RCC 7860 (cell line): ENCODE results near the gene RSL24D1.
A peak's percentile ranks its signal among the peaks of the same experiment; 100 is the strongest.
"Not testable (repeated sequence)": the region's sequence is repeated elsewhere in the genome, so short reads cannot be mapped to it uniquely, and the experiment has no call there.

ENCODE experiments used
- DNase-seq: peaks from one replicate; pipeline ENCODE4 v3.0.0-alpha.2; 2015; ENCODE audit warnings: low spot score
- FAIRE-seq: peaks from 2 replicates; lab custom pipeline; 2012; peaks lifted over from hg19 to GRCh38; lab: Jason Lieb, UNC

RSL24D1 gene

DNA sequence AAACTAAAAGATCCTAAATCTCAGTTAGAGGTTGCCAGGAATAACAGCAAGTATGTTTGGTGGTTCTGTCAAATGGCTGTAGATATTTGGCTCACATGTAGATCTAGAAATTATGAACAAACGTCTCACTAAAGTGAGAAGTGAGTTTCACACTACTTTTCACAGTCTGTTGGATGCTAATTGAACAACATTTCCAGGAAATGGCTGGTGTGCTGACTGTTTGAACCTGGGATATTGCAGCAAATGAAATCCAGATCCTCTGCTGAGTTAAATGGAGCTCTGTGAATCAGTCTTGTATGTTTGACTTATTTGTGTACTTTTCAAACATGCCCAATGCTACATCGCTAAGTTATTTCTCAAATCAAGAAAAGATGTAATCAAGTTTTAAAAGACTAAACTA, 21.3 kb upstream of the RSL24D1 start:
- DNase-seq (no peak), FAIRE-seq (no peak)

DNA sequence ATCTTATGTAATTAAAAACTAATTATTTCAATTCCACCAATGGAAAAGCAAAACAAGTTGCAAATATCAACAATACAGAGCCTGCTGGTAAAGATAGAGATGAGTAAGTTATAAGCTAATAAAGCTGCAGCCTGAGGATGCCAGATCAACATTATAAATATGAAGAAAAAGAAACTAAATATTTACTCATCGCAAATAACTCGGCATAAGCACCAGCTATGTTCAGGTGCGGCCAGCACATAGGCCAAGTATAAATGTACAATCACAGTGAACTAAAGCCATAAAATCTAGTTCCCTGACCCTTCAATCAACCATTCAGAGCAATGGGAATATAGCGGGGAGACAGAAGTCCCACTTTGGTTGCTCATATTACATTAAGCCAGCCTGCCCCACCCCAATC, 7.7 kb upstream of the RSL24D1 start:
- no peak for FAIRE-seq
- no peak for DNase-seq

DNA sequence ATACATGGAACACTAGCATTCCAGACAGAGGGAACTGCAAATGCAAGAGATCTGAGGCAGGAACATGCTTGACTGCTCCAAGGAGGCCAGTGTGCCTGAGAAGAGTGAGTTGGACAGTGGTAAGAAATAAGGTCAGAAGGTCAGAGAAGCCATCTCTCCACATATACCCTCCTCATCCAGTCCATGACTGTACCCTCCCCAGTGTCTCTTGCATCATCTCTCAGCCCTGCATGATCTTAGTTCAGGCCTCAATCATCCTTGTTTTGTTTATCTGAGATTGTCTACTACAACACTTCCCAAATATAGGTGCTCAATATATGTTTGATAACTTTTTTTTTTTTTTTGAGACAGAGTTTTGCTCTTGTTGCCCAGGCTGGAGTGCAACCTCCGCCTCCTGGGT, 5.5 kb upstream of the RSL24D1 start:
- no peak for DNase-seq

DNA sequence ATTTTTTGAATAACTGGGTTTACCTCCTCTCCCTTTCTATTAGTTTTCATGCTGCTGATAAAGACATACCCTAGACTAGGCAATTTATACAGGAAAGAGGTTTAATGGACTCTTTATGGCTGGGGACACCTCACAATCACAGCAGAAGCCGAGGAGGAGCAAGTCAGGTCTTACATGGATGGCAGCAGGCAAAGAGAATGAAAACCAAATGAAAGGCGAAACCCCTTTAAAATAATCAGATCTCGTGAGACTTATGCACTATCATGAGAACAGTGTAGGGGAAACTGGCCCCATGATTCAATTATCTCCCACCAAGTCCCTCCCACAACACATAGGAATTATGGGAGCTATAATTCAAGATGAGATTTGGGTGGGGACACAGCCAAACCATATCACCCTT, 2.0 kb upstream of the RSL24D1 start:
- no peak for DNase-seq
- FAIRE-seq: no peak

More for the DNA sequence above, 5.5 kb upstream of the RSL24D1 start:
- FAIRE-seq: no peak

DNA sequence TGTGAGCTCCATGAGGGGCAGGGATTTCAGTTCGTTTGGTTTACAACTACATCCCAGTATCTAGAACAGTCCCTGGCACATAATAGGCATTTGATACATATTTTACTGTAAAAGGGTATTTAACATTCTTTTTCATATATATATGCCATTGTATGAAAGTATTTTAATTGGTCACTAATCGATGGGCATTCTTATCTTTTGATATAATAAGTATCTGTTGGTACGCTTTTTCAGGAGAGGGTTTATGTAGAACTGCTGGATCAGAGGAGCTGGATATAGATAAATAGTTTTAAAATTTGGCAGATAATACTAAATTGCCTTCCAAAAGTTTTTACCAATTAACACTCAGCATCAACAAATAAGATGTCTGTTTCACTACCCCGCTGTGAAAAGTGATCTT, 978 bp upstream of the RSL24D1 start:
- FAIRE-seq: no peak
- DNase-seq: no peak

DNA sequence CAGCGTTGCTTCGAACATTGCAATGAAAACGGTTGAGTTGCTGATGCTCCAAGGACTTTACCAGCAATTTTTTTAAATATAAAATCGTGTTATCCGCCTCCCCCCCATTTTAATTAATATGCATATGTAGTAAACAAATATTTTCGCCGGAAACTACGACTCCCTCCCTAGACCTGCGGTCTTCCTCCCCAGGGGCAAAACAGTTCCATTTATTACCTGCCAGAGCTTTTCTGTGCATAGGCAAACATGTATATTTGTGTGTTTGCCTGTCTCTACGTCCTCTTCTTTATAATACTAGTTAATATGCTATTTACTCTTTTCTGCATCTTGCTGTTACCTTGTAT, 593 bp upstream of the RSL24D1 start:
- FAIRE-seq: no peak
- no peak for DNase-seq

DNA sequence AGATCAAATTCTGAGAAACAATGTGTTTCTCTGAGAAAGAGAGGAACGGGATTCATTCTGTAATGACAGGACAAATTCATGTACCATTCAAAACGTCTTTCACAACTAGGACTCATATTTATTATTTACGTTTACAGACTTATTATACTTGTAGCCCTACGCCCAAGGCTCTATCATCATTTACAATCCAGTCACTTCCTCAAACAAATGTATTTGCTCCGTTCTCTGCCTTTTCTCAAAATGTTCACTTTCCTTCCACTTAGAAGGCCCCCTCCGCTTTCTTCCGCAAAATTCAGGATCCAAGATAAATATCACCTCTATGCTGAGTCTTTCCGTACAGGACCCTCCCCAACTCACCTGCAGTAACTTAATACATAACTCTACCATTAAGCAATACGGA, 745 bp downstream of the RSL24D1 start:
- FAIRE-seq: no peak
- no peak for DNase-seq

DNA sequence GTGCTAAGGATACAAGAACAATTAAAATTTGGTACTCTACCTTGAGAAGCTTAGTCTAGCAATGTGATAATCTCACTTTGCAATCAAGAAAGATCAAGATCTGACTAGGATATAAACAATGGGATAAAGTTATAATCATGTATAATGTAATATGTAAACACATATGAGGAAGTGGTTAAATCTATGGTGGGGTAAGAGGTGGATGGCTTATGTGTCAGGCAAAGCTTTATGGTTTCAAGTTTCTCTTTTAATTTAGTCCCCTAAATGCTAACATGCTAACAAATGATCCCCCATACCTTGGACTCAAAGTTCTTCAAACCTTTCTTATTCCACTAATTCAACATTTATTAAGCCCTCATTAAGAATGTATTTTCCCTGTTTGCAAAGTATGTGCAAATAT, 2.5 kb downstream of the RSL24D1 start:
- DNase-seq: no peak
- no peak for FAIRE-seq

DNA sequence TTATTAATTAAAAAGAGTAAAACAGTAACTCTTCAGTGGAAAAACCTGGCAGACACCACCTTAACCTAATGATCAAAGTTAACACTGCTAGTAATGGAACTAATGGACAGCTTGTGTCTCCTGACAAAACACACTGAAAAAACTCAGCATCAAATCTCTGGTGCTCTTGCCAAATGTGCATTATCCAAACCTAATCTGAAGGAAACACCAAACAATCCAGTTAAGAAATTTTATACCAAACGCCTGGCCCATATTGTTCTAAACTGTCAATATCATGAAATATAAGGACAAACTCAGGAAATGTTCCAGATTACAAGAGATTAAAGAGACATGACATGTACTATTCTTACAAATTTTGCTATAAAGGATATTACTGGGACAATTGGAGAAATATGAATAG, 10.4 kb downstream of the RSL24D1 start:
- no peak for FAIRE-seq

DNA sequence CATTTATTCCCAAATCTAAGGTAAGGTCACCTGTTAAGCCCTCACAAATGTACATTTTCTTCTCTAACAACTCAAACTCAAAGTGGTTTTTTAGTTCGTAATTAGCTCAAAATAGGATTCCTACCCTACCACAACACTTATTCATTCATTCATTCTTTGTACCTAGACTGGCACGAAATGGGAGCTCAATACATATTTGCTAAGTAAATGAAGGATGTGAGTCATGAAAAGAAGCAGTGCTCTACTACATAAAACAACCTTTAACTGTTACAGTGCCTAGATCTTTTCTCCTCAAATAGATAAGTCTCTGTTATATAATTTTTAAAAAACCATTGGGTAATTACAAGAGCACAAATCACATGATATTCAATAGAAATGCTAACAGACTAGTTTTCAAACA, 13.1 kb downstream of the RSL24D1 start:
- FAIRE-seq (no peak), DNase-seq (no peak)

More for the DNA sequence above, 10.4 kb downstream of the RSL24D1 start:
- DNase-seq: no peak

DNA sequence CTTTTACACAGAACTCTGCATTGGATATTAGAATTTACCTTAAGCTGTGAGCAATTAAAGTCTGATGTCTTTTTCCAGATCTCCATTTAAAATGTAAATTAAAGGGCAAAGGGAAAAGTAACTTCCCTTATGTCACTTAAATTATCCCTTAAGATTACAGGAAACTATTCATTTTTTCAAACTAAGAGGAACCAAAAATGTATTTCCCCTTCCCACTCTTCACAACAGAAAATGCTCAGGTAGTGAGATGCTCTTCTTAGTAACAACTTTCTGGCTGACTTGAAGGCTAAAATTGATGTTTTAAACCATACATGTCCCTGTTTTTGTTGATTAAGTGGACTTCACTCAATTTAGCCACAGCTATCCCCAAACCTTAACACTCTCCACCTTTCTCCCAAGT, 17.6 kb downstream of the RSL24D1 start:
- no peak for FAIRE-seq
- DNase-seq: no peak

DNA sequence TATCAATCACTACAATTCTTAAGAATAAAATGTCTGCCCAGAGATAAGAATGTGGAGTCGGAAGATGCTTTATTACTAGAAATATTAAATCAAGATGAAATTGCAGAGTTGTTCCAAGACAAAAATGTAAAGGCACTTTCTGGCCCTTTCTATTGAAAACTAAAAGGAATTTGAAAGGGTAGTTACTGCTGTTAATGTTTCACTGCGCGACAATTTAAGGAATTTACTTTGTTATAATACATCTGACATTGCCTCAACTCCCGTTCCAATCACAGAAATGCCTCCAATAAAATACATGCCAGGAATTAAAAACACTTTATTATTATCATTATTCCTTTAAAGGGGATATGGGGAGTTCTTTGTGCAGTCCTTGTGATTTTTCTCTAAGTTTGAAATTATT, 26.4 kb downstream of the RSL24D1 start:
- no peak for FAIRE-seq
- DNase-seq: no peak

DNA sequence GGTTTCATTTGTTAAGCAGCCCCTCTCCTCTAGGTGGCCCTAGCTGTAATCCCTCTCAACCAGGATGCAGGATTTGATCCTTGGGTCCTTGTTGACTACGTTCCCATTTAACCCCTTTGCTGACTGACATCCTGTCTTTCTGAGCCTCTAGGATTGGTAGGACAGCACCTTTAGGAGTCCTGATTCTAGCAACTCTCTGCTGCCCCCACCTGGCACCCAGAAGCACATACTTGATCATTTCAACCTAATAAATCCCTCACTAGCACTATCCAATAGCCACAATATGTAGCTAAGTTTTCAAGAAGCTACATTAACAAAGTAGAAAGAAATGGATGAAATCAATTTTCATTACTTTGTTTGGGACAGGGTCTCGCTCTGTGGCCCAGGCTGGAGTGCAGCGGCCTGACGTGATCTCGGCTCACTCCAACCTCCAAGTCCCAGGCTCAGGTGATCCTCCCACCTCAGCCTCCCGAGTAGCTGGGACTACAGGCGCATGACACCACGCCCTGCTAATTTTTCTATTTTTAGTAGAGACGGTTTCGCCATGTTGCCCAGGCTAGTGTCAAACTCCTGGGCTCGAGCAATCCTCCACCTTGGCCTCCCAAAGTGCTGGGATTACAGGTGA, 28.3 kb downstream of the RSL24D1 start:
- DNase-seq (peak; percentile 66), FAIRE-seq (peak; percentile 46)

DNA sequence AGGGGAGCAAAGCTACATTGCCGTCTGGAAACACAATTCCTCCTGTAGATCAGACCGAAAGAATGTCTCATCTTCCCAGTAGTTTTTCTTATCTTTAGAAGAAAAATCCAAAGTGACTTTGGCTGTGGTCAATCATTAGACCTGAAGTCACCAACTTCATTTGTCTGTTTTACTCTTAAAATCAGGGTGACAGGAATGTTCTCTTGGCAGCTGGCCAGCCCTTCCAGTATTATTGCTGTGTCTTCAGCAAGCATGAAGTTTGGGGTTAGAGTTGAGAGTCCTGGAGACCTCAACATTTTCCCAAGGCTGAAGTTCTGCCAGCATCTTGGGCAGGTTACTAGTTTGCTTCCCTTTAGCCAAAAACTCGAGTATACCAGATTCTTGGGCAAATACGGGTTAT, 32.5 kb downstream of the RSL24D1 start:
- no peak for FAIRE-seq
- no peak for DNase-seq

DNA sequence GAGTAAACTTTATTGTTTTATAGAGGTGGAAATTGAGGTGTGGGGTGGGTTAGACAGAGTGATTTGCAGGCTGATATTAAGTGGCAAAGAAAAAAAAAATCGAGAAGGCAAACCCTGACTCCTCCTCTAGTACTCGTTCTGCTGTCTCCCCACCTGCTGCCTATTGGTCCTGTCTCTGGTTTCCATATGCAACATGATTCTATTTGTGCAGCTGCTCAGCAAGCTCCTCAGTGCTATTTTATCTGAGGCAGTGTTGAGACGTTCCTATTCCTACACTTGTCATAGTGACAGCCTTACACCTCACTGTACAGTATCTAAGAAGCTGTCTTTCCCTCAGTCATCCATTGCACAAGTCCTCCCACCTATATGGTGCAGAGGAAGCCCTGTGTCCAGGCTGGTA, 45.1 kb downstream of the RSL24D1 start:
- FAIRE-seq (no peak), DNase-seq (no peak)

DNA sequence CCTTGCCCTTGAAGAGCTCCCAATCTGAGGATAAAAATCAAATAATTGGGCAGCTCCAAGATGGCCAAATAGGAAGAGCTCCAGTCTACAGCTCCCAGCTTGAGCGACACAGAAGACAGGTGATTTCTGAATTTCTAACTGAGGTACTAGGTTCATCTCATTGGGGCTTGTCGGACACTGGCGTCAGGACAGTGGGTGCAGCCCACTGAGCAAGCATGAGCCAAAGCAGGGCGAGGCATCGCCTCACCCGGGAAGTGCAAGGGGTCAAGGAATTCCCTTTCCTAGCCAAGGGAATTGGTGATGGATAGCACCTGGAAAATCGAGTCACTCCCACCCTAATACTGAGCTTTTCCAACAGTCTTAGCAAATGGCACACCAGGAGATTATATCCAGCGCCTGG, 53.6 kb downstream of the RSL24D1 start:
- FAIRE-seq, DNase-seq: not testable (repeated sequence)

DNA sequence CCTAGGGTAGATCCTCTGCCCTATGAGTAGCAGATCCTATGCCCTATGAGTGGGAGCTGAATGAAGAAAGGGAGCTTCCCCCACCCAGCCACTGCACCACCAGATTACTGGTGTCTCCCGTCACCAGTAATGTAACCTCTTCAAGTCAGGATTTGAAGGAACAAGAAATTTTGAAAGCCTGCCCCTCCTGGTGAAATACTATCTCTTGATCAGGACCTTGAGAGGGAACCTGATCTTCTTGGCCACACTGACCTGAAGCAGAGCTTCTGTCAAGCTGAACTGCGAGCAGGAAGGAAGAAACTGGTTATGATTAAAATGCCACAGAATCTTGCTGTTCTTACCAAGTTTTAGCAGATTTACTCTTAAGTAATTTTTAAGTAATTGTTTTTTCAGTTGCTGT, 62.8 kb downstream of the RSL24D1 start:
- DNase-seq (no peak), FAIRE-seq (no peak)

DNA sequence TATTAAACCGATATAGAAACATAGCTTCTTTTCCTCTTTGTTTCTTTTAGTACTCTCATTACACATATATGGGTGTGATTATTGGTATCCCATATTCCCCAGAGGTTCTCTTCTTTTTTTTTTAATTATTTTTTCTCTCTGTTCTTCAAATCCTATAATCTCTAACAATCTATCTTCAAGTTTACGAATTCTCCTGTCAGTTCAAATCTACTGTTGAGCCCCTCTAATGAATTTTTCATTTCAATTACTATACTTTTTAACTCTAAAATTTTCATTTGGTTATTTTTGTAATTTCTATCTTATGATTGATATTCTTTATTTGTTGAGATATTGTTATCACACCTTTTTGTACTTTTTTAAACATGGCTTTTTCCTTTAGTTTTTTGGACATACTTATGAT, 64.1 kb downstream of the RSL24D1 start:
- no peak for FAIRE-seq
- DNase-seq: no peak
